Epithelial cell of proximal tubule (primary cell): ENCODE measurements around the gene NEK10. TPM values are rescaled to one million over a fixed set of nuclear protein-coding genes. Genes with fewer than 3 reads are reported as not detected.
A peak's percentile ranks its signal among the peaks of the same experiment; 100 is the strongest.

ENCODE experiments used
- DNase-seq: peaks from one replicate; pipeline ENCODE4 v3.0.0-alpha.2; 2011; ENCODE audit warnings: low read depth
- H3K4me3 ChIP-seq: 2 replicates; pipeline ENCODE4 v1.5.1; 2011; ENCODE audit warnings: low read depth, mild to moderate bottlenecking, low read length
- total RNA-seq: library from RNA; depleted of rRNA; stranded (reverse); fragments of >200 nt; gene quantifications from 2 replicates; pipeline ENCODE4 v1.2.3, GENCODE V29; 2015
- TF ChIP-seq, protein P1 (sequence below): conservative IDR thresholded peaks from 2 replicates; pipeline ENCODE4 v1.5.1; 2012; ENCODE audit warnings: low read depth, mild to moderate bottlenecking, low read length

NEK10 gene
- total RNA-seq, 1 donor from 2014 or later: 0.06 TPM

DNA sequence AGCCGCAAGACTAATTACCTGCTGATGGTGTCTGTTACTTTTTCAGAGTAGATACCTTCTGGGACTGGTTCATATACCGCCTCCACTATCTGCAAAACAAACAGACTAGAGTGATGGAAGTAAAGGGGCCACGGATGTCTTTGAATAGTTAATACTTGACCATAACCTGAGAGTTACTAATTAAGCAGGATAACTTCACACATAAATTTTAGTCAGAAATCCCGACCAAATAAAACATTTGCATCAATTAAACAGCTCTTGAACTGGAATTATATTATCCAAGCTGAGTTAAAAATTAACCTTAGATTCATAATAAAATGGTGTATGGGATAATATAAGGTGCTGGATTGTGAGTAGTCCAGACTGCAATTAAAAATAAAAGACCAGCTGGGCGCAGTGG is 167.7 kb downstream of the NEK10 start:
- H3K4me3 ChIP-seq: no peak overlapping the region
- TF ChIP-seq, protein P1, sequence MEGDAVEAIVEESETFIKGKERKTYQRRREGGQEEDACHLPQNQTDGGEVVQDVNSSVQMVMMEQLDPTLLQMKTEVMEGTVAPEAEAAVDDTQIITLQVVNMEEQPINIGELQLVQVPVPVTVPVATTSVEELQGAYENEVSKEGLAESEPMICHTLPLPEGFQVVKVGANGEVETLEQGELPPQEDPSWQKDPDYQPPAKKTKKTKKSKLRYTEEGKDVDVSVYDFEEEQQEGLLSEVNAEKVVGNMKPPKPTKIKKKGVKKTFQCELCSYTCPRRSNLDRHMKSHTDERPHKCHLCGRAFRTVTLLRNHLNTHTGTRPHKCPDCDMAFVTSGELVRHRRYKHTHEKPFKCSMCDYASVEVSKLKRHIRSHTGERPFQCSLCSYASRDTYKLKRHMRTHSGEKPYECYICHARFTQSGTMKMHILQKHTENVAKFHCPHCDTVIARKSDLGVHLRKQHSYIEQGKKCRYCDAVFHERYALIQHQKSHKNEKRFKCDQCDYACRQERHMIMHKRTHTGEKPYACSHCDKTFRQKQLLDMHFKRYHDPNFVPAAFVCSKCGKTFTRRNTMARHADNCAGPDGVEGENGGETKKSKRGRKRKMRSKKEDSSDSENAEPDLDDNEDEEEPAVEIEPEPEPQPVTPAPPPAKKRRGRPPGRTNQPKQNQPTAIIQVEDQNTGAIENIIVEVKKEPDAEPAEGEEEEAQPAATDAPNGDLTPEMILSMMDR: no peak
- DNase-seq: peak; percentile 18

DNA sequence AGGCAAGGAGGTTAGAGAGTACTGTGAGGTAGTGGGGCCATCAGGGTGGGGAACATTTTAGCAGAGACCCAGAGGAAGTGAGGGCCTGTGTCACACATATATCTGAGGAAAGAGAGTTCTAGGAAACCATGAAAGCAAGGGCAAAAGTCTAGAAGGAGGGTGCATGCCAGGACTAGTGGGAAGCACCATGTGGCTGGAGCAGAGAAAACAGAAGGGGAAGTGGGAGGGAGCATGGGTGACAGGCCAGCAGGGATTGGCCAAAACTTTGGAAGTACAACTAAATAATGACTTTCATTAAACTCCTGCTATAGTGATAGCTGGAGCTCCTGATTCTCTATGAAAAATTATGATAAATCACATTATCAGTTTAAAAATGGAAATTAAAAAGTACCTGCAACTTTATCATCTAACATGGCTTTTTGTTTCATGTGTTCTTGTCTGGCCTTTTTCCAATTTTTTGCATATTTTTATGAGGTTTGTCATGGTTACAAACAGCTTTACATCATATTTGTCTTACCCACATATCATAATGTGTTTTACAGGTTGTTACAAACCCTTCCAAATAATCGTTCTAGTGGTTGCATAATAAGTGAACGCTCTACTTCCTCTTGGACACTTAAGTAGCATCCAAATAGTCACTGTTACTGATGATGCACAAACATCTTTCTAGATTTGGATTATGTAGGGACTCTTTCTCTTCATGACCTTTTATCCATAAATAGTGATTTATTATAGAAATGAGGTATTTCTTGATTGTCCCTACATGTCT is 168.3 kb downstream of the NEK10 start:
- DNase-seq: no peak
- TF ChIP-seq, protein P1: no peak
- no peak overlapping the region for H3K4me3 ChIP-seq

DNA sequence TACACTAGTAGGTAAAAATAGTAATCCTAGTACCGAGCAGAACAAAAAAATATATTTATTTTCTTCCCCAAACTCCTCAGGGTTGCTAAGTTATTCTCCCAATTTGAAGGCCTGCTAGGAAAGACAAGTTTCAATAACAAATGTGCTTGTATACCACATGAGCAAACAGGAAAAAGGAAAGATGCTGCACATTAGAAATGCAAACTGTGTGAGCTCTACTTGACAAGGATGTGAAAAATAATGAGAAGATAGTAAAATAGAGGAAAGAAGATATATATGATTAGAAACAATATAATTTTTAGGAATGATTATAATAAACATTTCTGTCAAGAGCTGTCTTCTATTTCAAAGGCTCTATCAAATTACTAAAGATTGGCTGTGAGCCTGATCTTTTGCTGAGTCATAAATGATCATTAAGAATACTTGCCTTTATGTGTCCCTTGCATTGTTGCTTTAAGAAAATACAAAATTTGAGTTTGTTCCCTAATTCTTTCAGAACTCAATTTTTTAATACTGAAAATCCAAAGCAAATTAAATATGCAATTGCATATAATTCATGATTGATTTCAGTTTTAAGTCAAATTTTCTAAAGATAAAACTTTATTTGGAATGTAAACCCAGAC is 174.2 kb downstream of the NEK10 start:
- TF ChIP-seq, protein P1: no peak

DNA sequence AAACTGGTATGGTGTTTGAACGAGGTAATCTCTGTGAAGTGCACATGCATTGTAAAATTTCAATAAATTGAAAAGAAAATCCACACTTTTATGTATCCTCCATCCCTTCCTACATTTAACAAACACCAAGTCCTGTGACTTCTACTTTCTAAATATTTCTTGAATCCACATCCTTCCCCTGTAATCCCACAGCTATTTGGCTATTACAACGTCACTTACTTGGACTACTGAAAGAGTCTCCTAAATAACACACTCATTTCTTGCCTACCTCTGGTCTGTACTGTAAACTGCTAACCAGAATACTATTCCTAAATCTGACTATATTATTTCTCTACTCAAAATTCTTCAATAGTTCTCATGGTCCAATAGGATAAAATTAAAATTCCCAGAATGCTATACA is 176.1 kb downstream of the NEK10 start:
- DNase-seq: no peak
- no peak overlapping the region for H3K4me3 ChIP-seq
- TF ChIP-seq, protein P1: no peak

More for the DNA sequence above, 174.2 kb downstream of the NEK10 start:
- DNase-seq: no peak
- H3K4me3 ChIP-seq: no peak overlapping the region

DNA sequence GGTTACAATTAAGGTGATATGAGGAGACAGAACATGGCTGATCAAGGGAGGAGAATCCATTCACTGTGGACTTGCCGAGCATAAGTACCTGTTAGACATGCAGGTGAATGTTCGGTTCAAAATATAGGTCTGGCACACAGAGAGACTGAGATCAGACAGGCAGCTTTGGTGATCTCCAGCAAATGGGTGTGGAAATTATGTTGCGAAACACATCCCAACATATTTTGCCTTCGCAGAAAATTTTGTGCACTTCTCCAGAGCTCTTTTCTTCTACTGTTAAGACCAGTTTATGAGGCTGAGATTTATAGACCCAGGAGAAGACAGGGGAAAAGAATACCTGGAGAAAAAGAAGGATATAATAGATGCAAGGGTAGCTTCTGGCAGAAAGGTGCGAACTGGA is 183.2 kb downstream of the NEK10 start:
- no peak overlapping the region for H3K4me3 ChIP-seq
- DNase-seq: no peak
- TF ChIP-seq, protein P1: no peak

DNA sequence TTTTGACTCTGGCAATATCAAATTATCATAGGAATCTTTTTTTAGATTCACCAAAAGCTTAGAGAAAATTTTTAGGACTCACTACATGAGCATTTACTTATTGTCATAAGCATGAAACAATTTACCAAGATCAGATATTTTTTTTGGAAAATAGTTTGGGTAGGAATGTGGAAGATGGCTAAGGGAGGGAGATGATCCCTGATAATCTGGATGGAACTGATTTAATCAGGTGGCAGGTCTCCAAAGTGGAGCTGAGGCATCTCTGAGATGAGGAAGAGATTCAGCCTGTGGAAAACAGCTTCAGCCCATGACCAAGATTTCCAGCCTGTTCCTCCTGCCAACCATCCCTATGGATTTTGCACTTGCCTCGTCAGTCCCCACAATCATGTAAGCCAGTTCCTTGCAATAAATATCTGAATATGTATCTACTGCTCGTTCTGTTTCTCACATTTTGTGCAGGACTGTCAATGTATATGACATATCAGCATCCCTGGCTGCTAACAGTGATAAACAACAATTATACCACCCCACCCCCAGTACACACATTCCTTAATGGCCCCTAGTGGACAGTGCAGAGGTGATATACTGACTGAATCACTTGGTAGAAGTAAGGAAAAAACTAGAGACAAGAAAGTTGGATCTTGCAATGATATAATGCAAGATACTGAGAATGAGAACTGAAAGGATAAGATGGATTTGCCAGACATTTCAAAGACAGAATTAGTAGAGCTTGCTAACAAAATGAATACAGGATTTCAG is 183.8 kb downstream of the NEK10 start:
- DNase-seq: no peak
- TF ChIP-seq, protein P1: no peak
- no peak overlapping the region for H3K4me3 ChIP-seq
